HepG2 (cell line): ENCODE data around the gene NFATC3. TPM values are rescaled to one million over a fixed set of nuclear protein-coding genes. Genes with fewer than 3 reads are reported as not detected.

Experiments used
- AFF4 ChIP-seq: sonication (generic); formaldehyde crosslinking; IDR thresholded peaks from 2 replicates; pipeline ENCODE4 v1.4.0; 2020; ENCODE audit warnings: missing genetic modification reagents
- ARNT ChIP-seq: fragments of 450-650 bp; IDR thresholded peaks from 2 replicates; pipeline ENCODE4 v1.6.1; 2017
- FOSL1 ChIP-seq: sonication (generic); formaldehyde crosslinking; IDR thresholded peaks from 2 replicates; pipeline ENCODE4 v1.9.0; 2021; ENCODE audit warnings: missing genetic modification reagents, borderline replicate concordance
- HHEX ChIP-seq: IDR thresholded peaks from 2 replicates; pipeline ENCODE4 v1.6.1; 2016; ENCODE audit warnings: control low read depth
- KDM2A ChIP-seq: sonication (generic); formaldehyde crosslinking; IDR thresholded peaks from 2 replicates; pipeline ENCODE4 v1.4.0; 2020; ENCODE audit warnings: low read depth, missing genetic modification reagents, borderline replicate concordance
- KDM5A ChIP-seq: fragments of 200-600 bp; sonication (generic); IDR thresholded peaks from 2 replicates; pipeline ENCODE4 v1.7.0; 2018; ENCODE audit warnings: antibody characterized with exemption, mild to moderate bottlenecking, low read length, borderline replicate concordance
- MEIS1 ChIP-seq: sonication (generic); formaldehyde crosslinking; IDR thresholded peaks from 2 replicates; pipeline ENCODE4 v1.9.0; 2021; ENCODE audit warnings: mild to moderate bottlenecking, missing genetic modification reagents, moderate library complexity, borderline replicate concordance
- NFYC ChIP-seq: IDR thresholded peaks from 2 replicates; pipeline ENCODE4 v1.6.1; 2016; ENCODE audit warnings: missing genetic modification reagents, missing compliant biosample characterization
- NPAS2 ChIP-seq: sonication (generic); formaldehyde crosslinking; IDR thresholded peaks from 2 replicates; pipeline ENCODE4 v1.8.0; 2022; ENCODE audit warnings: mild to moderate bottlenecking, missing genetic modification reagents, borderline replicate concordance
- NR2F2 ChIP-seq: IDR thresholded peaks from 2 replicates; pipeline ENCODE4 v1.6.1; 2012; ENCODE audit warnings: low read depth, inconsistent platforms, borderline replicate concordance
- SP140L ChIP-seq: sonication (generic); formaldehyde crosslinking; IDR thresholded peaks from 2 replicates; pipeline ENCODE4 v1.4.0; 2020; ENCODE audit warnings: missing genetic modification reagents, borderline replicate concordance
- THYN1 ChIP-seq: sonication (generic); formaldehyde crosslinking; IDR thresholded peaks from 2 replicates; pipeline ENCODE4 v1.8.1; 2023; ENCODE audit warnings: low read depth, mild to moderate bottlenecking, moderate library complexity, missing genetic modification reagents, borderline replicate concordance
- ZBTB1 ChIP-seq: sonication (generic); formaldehyde crosslinking; IDR thresholded peaks from 2 replicates; pipeline ENCODE4 v1.4.0; 2020; ENCODE audit warnings: missing genetic modification reagents, borderline replicate concordance
- ZBTB46 ChIP-seq: sonication (generic); formaldehyde crosslinking; IDR thresholded peaks from 2 replicates; pipeline ENCODE4 v1.4.0; 2020; ENCODE audit warnings: mild to moderate bottlenecking, missing genetic modification reagents, borderline replicate concordance
- ZMYM4 ChIP-seq: sonication (generic); formaldehyde crosslinking; IDR thresholded peaks from 2 replicates; pipeline ENCODE4 v1.8.1; 2023; ENCODE audit warnings: mild to moderate bottlenecking, missing genetic modification reagents
- ZNF232 ChIP-seq: sonication (generic); formaldehyde crosslinking; IDR thresholded peaks from 2 replicates; pipeline ENCODE4 v1.4.0; 2020; ENCODE audit warnings: missing genetic modification reagents, borderline replicate concordance
- ZNF34 ChIP-seq: sonication (generic); formaldehyde crosslinking; IDR thresholded peaks from 2 replicates; pipeline ENCODE4 v1.4.0; 2020; ENCODE audit warnings: mild to moderate bottlenecking, missing genetic modification reagents, borderline replicate concordance
- ZNF574 ChIP-seq: sonication (generic); formaldehyde crosslinking; IDR thresholded peaks from 2 replicates; pipeline ENCODE4 v1.4.0; 2020; ENCODE audit warnings: missing genetic modification reagents
- ZNF589 ChIP-seq: sonication (generic); formaldehyde crosslinking; conservative IDR thresholded peaks from 2 replicates; pipeline ENCODE4 v1.8.0; 2022; ENCODE audit warnings: mild to moderate bottlenecking, moderate library complexity, missing genetic modification reagents
- ZNF737 ChIP-seq: sonication (generic); formaldehyde crosslinking; IDR thresholded peaks from 2 replicates; pipeline ENCODE4 v1.5.0; 2020; ENCODE audit warnings: missing genetic modification reagents, mild to moderate bottlenecking, borderline replicate concordance
- polyA plus RNA-seq, 8 experiments: library from polyadenylated mRNA; depleted of rRNA in 3 of 8; stranded (reverse) in 7 of 8; unstranded in 1 of 8; fragments of >200 nt; fragmentation: Illumina TruSeq in 4 of 8; extraction: Trizol in 4 of 8; gene quantifications; 2 replicates each; pipeline versions ENCODE4 v1.2.1 to v1.2.3, GENCODE V29; 2011 to 2016; ENCODE audit warnings: low read depth in 4 of 8, missing spikeins in 1 of 8, mixed read lengths in 1 of 8; ENCODE audit not compliant: insufficient read depth in 1 of 8
- total RNA-seq, 5 experiments: library from RNA; depleted of rRNA; stranded (reverse); fragments of >200 nt; fragmentation: Illumina TruSeq; extraction: Trizol; gene quantifications; 2 replicates each; pipeline ENCODE4 v1.2.3, GENCODE V29; 2016; ENCODE audit warnings: low read depth in 1 of 5

Gene NFATC3
- total and polyA plus RNA-seq, 2 of the 13 experiments (the other 11 are each of a cell fraction or from before 2014, with no cell fraction given): 52.6 to 62.7 TPM

- TF ChIP-seq ZNF574 (CRISPR knock-in tag) (peak; percentile 90), HHEX (CRISPR knock-in tag) (no peak), ARNT (no peak), ZBTB1 (CRISPR knock-in tag) (0 out of 2 replicates have a peak, but pooled peaks have one; percentile 44), ZMYM4 (CRISPR knock-in tag) (peak; percentile 83), KDM2A (peak; percentile 86), AFF4 (peak; percentile 64; the same call in 1 of the 2 replicates), KDM5A (peak; percentile 80), ZNF232 (CRISPR knock-in tag) (peak; percentile 98), SP140L (CRISPR knock-in tag) (peak; percentile 64; the same call in 1 of the 2 replicates), THYN1 (CRISPR knock-in tag) (no peak), NFYC (CRISPR knock-in tag) (peak; percentile 72), NPAS2 (no peak), ZNF34 (CRISPR knock-in tag) (0 out of 2 replicates have a peak, but pooled peaks have one; percentile 87), ZNF737 (CRISPR knock-in tag) (no peak), NR2F2 (no peak), MEIS1 (CRISPR knock-in tag) (peak; percentile 97), ZBTB46 (CRISPR knock-in tag) (peak; percentile 95; the same call in 1 of the 2 replicates), ZNF589 (CRISPR knock-in tag) (peak; percentile 94), FOSL1 (no peak)
Observed at GRCh38 chr16:68084504-68085258, 489 bp upstream of the NFATC3 start (continued).
